Endodermal cell (in vitro differentiated cells): Measurements from ENCODE around the gene ATP6AP1. TPM values are rescaled to one million over a fixed set of nuclear protein-coding genes. Genes with fewer than 3 reads are reported as not detected.

Experiments
- DNase-seq: peaks from one replicate; pipeline ENCODE4 v3.0.0-alpha.2; 2017
- H3K27ac ChIP-seq: 2 replicates; pipeline ENCODE4 v1.5.1; 2013; ENCODE audit warnings: mild to moderate bottlenecking, low read depth, low read length, moderate library complexity
- H3K27me3 ChIP-seq: 2 replicates; pipeline ENCODE4 v1.6.1; 2013; ENCODE audit warnings: mild to moderate bottlenecking, low read length, moderate library complexity; ENCODE audit not compliant: insufficient read depth, control insufficient read depth, poor library complexity, severe bottlenecking
- H3K36me3 ChIP-seq: 2 replicates; pipeline ENCODE4 v1.7.0; 2013; ENCODE audit warnings: mild to moderate bottlenecking, low read length, moderate library complexity; ENCODE audit not compliant: control insufficient read depth, insufficient read depth
- H3K4me1 ChIP-seq: one replicate; pipeline ENCODE4 v1.7.0; 2013; ENCODE audit warnings: low read length; ENCODE audit not compliant: control insufficient read depth, insufficient read depth
- H3K4me3 ChIP-seq: 2 replicates; pipeline ENCODE4 v1.5.1; 2013; ENCODE audit warnings: mild to moderate bottlenecking, low read length, moderate library complexity
- H3K9ac ChIP-seq: 2 replicates; pipeline ENCODE4 v1.6.1; 2013; ENCODE audit warnings: mild to moderate bottlenecking, low read length, moderate library complexity; ENCODE audit not compliant: poor library complexity, severe bottlenecking; ENCODE audit errors: extremely low read depth
- H3K9me3 ChIP-seq: 2 replicates; pipeline ENCODE4 v1.6.1; 2013; ENCODE audit warnings: mild to moderate bottlenecking, low read length, moderate library complexity; ENCODE audit not compliant: control insufficient read depth
- H3K27ac Mint-ChIP-seq: 2 replicates; pipeline ENCODE4 v1.8.0; 2020; ENCODE audit warnings: mixed read lengths
- H3K27me3 Mint-ChIP-seq: 2 replicates; pipeline ENCODE4 v1.8.0; 2021; ENCODE audit warnings: mild to moderate bottlenecking, mixed read lengths; ENCODE audit not compliant: insufficient read depth
- H3K36me3 Mint-ChIP-seq: 2 replicates; pipeline ENCODE4 v1.8.0; 2020; ENCODE audit warnings: low read depth, mixed read lengths
- H3K4me1 Mint-ChIP-seq: 2 replicates; pipeline ENCODE4 v1.8.0; 2020; ENCODE audit warnings: mixed read lengths
- H3K4me3 Mint-ChIP-seq: 2 replicates; pipeline ENCODE4 v1.8.0; 2020; ENCODE audit warnings: mild to moderate bottlenecking, moderate library complexity, mixed read lengths
- H3K9me3 Mint-ChIP-seq: 2 replicates; pipeline ENCODE4 v1.8.0; 2020; ENCODE audit warnings: mild to moderate bottlenecking, mixed read lengths
- CTCF ChIP-seq: fragments of 200-600 bp; sonication (generic); conservative IDR thresholded peaks from 2 replicates; pipeline ENCODE4 v1.5.0; 2021; ENCODE audit warnings: antibody characterized with exemption, mild to moderate bottlenecking
- WGBS, 2 experiments: methylation state at CpG; one replicate each; pipeline versions ENCODE4 v1.1.5 to v1.1.7; 2013; ENCODE audit warnings: missing lambda C conversion rate in 2 of 2, mixed read lengths in 1 of 2; ENCODE audit not compliant: insufficient coverage in 1 of 2, insufficient read length in 1 of 2; 5-methylcytosine and 5-hydroxymethylcytosine counted together
- total RNA-seq, 2 donors: library from RNA; stranded (reverse); fragmentation: NEBNext Ultra II Directional in 1 of 2; extraction: Animal tissue kit (Norgen Biotek cat#: 25700) in 1 of 2; gene quantifications; 2 replicates in 1 of 2; 3 replicates in 1 of 2; pipeline ENCODE4 v1.2.1, GENCODE V29; 2021

The ATP6AP1 gene
- total RNA-seq, 2 donors from 2014 or later: 61.6 to 66.8 TPM

GRCh38 chrX:154381271-154381670, 47.2 kb upstream of the ATP6AP1 start:
- Histone ChIP-seq H3K4me1 (no peaks in the 10 kb centered on the region), H3K36me3 (no peaks in the 10 kb centered on the region), H3K4me3 (no peak overlapping the region), H3K9me3 (no peaks in the 10 kb centered on the region), H3K27ac (no peak overlapping the region), H3K9ac (no peak overlapping the region), H3K27me3 (no peaks in the 10 kb centered on the region)
- H3K9me3 Mint-ChIP-seq: peaks cover 53% of the 10 kb centered on the region
- H3K27ac Mint-ChIP-seq: peak overlapping the region; percentile 44
- peaks cover 7% of the 10 kb centered on the region for H3K27me3 Mint-ChIP-seq
- peaks cover 7% of the 10 kb centered on the region for H3K4me1 Mint-ChIP-seq
- peaks cover 8% of the 10 kb centered on the region for H3K36me3 Mint-ChIP-seq
- 75 to 80% methylated on average over 1 to 4 of the region's 6 CpGs for WGBS, 2 experiments
- peak overlapping the region; percentile 73 for H3K4me3 Mint-ChIP-seq
- DNase-seq: no peak
- TF ChIP-seq CTCF: no peak

- H3K27ac Mint-ChIP-seq: no peak overlapping the region
- peaks cover 8% of the 10 kb centered on the region for H3K36me3 Mint-ChIP-seq
- H3K4me1 Mint-ChIP-seq: peaks cover 7% of the 10 kb centered on the region
- H3K36me3 ChIP-seq: no peaks in the 10 kb centered on the region
- no peak for DNase-seq
- WGBS, 2 experiments: 90 to 93% methylated on average over 2 to 11 of the region's 11 CpGs
- no peaks in the 10 kb centered on the region for H3K27me3 ChIP-seq
- H3K27ac ChIP-seq: no peak overlapping the region
- no peak for TF ChIP-seq CTCF
- peaks cover 42% of the 10 kb centered on the region for H3K9me3 Mint-ChIP-seq
- H3K27me3 Mint-ChIP-seq: no peaks in the 10 kb centered on the region
- H3K4me3 Mint-ChIP-seq: no peak overlapping the region
- H3K9me3 ChIP-seq: no peaks in the 10 kb centered on the region
- H3K9ac ChIP-seq: no peak overlapping the region
- H3K4me3 ChIP-seq: no peak overlapping the region
- no peaks in the 10 kb centered on the region for H3K4me1 ChIP-seq
These were observed 45.9 kb upstream of the ATP6AP1 start for GRCh38 chrX:154382483-154383069.

- peaks cover 40% of the 10 kb centered on the region for H3K9me3 Mint-ChIP-seq
- no peak overlapping the region for H3K4me3 Mint-ChIP-seq
- H3K27ac ChIP-seq: no peak overlapping the region
- no peaks in the 10 kb centered on the region for H3K9me3 ChIP-seq
- H3K9ac ChIP-seq: no peak overlapping the region
- H3K27me3 ChIP-seq: no peaks in the 10 kb centered on the region
- no peak overlapping the region for H3K4me3 ChIP-seq
- H3K4me1 Mint-ChIP-seq: peaks cover 7% of the 10 kb centered on the region
- no peaks in the 10 kb centered on the region for H3K4me1 ChIP-seq
- 91 to 100% methylated on average over 1 to 13 of the region's 14 CpGs for WGBS, 2 experiments
- H3K27ac Mint-ChIP-seq: no peak overlapping the region
- peaks cover 8% of the 10 kb centered on the region for H3K36me3 Mint-ChIP-seq
- H3K36me3 ChIP-seq: no peaks in the 10 kb centered on the region
- DNase-seq: no peak
- TF ChIP-seq CTCF: no peak
- H3K27me3 Mint-ChIP-seq: no peaks in the 10 kb centered on the region
These were observed 44.9 kb upstream of the ATP6AP1 start for GRCh38 chrX:154383359-154384283.
